Transverse colon (tissue), 4 donors: ENCODE data around the gene EEFSEC. TPM values are rescaled to one million over a fixed set of nuclear protein-coding genes. Genes with fewer than 3 reads are reported as not detected.

Source experiments
- DNase-seq: peaks from one replicate; pipeline ENCODE4 v3.0.0-alpha.2; 2019
- H3K27ac ChIP-seq, 4 donors: fragments of 200-600 bp; sonication (generic); 2 replicates each; pipeline ENCODE4 v1.5.1; 2016 to 2018; ENCODE audit warnings: inconsistent platforms in 4 of 4
- H3K27me3 ChIP-seq: fragments of 200-600 bp; sonication (generic); 2 replicates; pipeline ENCODE4 v1.5.1; 2017; ENCODE audit warnings: inconsistent platforms
- H3K36me3 ChIP-seq, 4 donors: fragments of 200-600 bp; sonication (generic); 2 replicates each; pipeline ENCODE4 v1.5.1; 2017 to 2019; ENCODE audit warnings: inconsistent platforms in 4 of 4
- H3K4me1 ChIP-seq, 4 donors: fragments of 200-600 bp; sonication (generic); 2 replicates each; pipeline ENCODE4 v1.5.1; 2017 to 2020; ENCODE audit warnings: inconsistent platforms in 4 of 4
- H3K4me3 ChIP-seq, 4 donors: fragments of 200-600 bp; sonication (generic); 1 replicate in 1 of 4; 2 replicates in 3 of 4; pipeline versions ENCODE4 v1.5.1 to v1.6.1; 2017 to 2019; ENCODE audit warnings: inconsistent platforms in 4 of 4
- H3K9me3 ChIP-seq, 2 donors: fragments of 200-600 bp; sonication (generic); 2 replicates each; pipeline ENCODE4 v1.5.1; 2017 to 2019; ENCODE audit warnings: inconsistent platforms in 2 of 2
- CTCF ChIP-seq, 5 experiments: fragments of 200-600 bp in 3 of 5; fragments of 450-650 bp in 2 of 5; sonication (generic) in 3 of 5; IDR thresholded peaks; 1 replicate in 2 of 5; 2 replicates in 3 of 5; pipeline ENCODE4 v1.5.1; 2016 to 2017; ENCODE audit warnings: antibody characterized with exemption in 5 of 5, inconsistent platforms in 3 of 5, mild to moderate bottlenecking in 2 of 5, moderate library complexity in 1 of 5
- EP300 ChIP-seq: sonication (generic); formaldehyde crosslinking; IDR thresholded peaks from one replicate; pipeline ENCODE4 v1.6.1; 2017; ENCODE audit warnings: antibody characterized with exemption, low read depth
- POLR2A ChIP-seq: fragments of 450-650 bp; IDR thresholded peaks from one replicate; pipeline ENCODE4 v1.6.1; 2016; ENCODE audit warnings: antibody characterized with exemption, mild to moderate bottlenecking, moderate library complexity
- POLR2AphosphoS5 ChIP-seq, 3 donors: sonication (generic); formaldehyde crosslinking; IDR thresholded peaks; one replicate each; pipeline ENCODE4 v1.6.1; 2016; ENCODE audit warnings: antibody characterized with exemption in 3 of 3
- WGBS, 2 donors: methylation state at CpG; one replicate each; pipeline ENCODE4 v1.1.5; 2018; ENCODE audit warnings: low coverage in 1 of 2; 5-methylcytosine and 5-hydroxymethylcytosine counted together
- in situ Hi-C, 4 donors: fragments of 200-750 bp; cut with MboI; loops; one replicate each; pipeline versions ENCODE4 v1.15.0 to v1.15.1; 2017; ENCODE audit warnings: low sequenced_read_pairs in 3 of 4, low pct_ligation_motif_present in 1 of 4, low pct_unique_long_range_greater_than_20kb in 1 of 4
- intact Hi-C: fragments of 100-400 bp; cut with DNase I; formaldehyde crosslinking; loops from one replicate; pipeline ENCODE4 v1.15.1; 2023; ENCODE audit warnings: low total_unique reads
- total RNA-seq, 4 donors: library from RNA; depleted of rRNA; stranded (reverse); fragments of >200 nt; gene quantifications; one replicate each; pipeline ENCODE4 v1.1.0, GENCODE V29; 2016

The EEFSEC gene
- total RNA-seq, 4 donors from 2014 or later = 10.3 to 16.8 (median 14.2) TPM

- H3K4me1 ChIP-seq = peaks cover 19 to 41% (median 37%) of the 10 kb centered on the region in 4 donors
- no peak overlapping the region for H3K4me3 ChIP-seq
- WGBS, 2 donors = 77 to 83% methylated on average over 5 to 12 of the region's 12 CpGs
- DNase-seq = no peak
- no peaks in the 10 kb centered on the region for H3K27me3 ChIP-seq
- in situ Hi-C loops (no loop called here), intact Hi-C loops (no loop called here)
- TF ChIP-seq EP300 (no peak), CTCF (IDR thresholded peaks at IDR 0.05) (no peak), POLR2A (no peak), POLR2AphosphoS5 (IDR thresholded peaks at IDR 0.05) (no peak)
- no peak overlapping the region for H3K27ac ChIP-seq
- H3K36me3 ChIP-seq = no peaks in the 10 kb centered on the region
- H3K9me3 ChIP-seq = no peaks in the 10 kb centered on the region
Measured at GRCh38 chr3:128379367-128380160, 226.3 kb downstream of the EEFSEC start.

- Histone ChIP-seq H3K4me1 (peaks cover 23 to 48% (median 43%) of the 10 kb centered on the region in 4 donors), H3K4me3 (no peak overlapping the region), H3K27me3 (no peaks in the 10 kb centered on the region), H3K27ac (no peak overlapping the region), H3K9me3 (no peaks in the 10 kb centered on the region), H3K36me3 (no peaks in the 10 kb centered on the region)
- no peak for TF ChIP-seq CTCF (IDR thresholded peaks at IDR 0.05)
- TF ChIP-seq POLR2AphosphoS5 (IDR thresholded peaks at IDR 0.05) = no peak
- no peak for TF ChIP-seq EP300
- TF ChIP-seq POLR2A = no peak
- DNase-seq = no peak
- intact Hi-C loops (no loop called here), in situ Hi-C loops (no loop called here)
- WGBS, 2 donors = 91 to 100% methylated on average over 1 to 5 of the region's 5 CpGs
Measured at GRCh38 chr3:128380295-128380694, 227.0 kb downstream of the EEFSEC start.

GRCh38 chr3:128380719-128381118 is 227.4 kb downstream of the EEFSEC start:
- intact Hi-C loops = no loop called here
- DNase-seq = no peak
- WGBS, 2 donors = 94 to 95% methylated on average over 3 to 6 of the region's 6 CpGs
- no peaks in the 10 kb centered on the region for H3K36me3 ChIP-seq
- TF ChIP-seq POLR2A (no peak), EP300 (no peak), CTCF (IDR thresholded peaks at IDR 0.05) (no peak), POLR2AphosphoS5 (IDR thresholded peaks at IDR 0.05) (no peak)
- H3K27ac ChIP-seq = no peak overlapping the region
- peaks cover 24 to 52% (median 46%) of the 10 kb centered on the region in 4 donors for H3K4me1 ChIP-seq
- no peaks in the 10 kb centered on the region for H3K9me3 ChIP-seq
- H3K27me3 ChIP-seq = no peaks in the 10 kb centered on the region
- H3K4me3 ChIP-seq = no peak overlapping the region
- in situ Hi-C loops = no loop called here

GRCh38 chr3:128381609-128382008 is 228.3 kb downstream of the EEFSEC start:
- Histone ChIP-seq H3K27ac (peak overlapping the region; percentile 42 to 67 (median 58)), H3K36me3 (no peaks in the 10 kb centered on the region), H3K4me3 (no peak overlapping the region), H3K27me3 (no peaks in the 10 kb centered on the region), H3K9me3 (no peaks in the 10 kb centered on the region), H3K4me1 (peaks cover 24 to 55% (median 47%) of the 10 kb centered on the region in 4 donors)
- intact Hi-C loops (no loop called here), in situ Hi-C loops (no loop called here)
- 73% methylated on average over 7 of the region's 10 CpGs; no CpG with 5 or more reads in 1 of the 2 donors for WGBS, 2 donors
- DNase-seq = no peak
- no peak for TF ChIP-seq POLR2AphosphoS5 (IDR thresholded peaks at IDR 0.05)
